GM19455 (cell line): ENCODE measurements around the gene SLC17A7.
"Not testable (repeated sequence)": the region's sequence is repeated elsewhere in the genome, so short reads cannot be mapped to it uniquely, and the experiment has no call there.

Experiments
- ATAC-seq: cut with Tn5 transposase; IDR thresholded peaks from one replicate; pipeline ENCODE4 v1.9.1; 2021; ENCODE audit not compliant: unreplicated experiment

SLC17A7 gene

DNA sequence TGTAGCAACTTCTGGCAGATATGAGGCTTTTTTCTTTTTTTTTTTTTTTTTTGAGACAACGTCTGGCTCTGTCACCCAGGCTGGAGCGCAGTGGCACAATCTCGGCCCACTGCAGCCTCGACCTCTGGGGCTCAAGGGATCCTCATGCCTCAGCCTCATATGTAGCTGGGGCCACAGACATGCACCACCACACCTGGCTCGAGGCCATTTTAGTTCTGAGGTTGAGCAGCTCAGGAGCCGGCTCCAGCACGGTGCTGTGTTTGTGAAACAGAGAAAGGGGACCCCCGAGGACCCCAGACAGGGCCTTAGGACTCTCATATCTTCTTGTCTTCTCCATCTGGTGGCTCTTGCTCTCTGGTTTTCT, 29.3 kb upstream of the SLC17A7 start:
- no peak for ATAC-seq

DNA sequence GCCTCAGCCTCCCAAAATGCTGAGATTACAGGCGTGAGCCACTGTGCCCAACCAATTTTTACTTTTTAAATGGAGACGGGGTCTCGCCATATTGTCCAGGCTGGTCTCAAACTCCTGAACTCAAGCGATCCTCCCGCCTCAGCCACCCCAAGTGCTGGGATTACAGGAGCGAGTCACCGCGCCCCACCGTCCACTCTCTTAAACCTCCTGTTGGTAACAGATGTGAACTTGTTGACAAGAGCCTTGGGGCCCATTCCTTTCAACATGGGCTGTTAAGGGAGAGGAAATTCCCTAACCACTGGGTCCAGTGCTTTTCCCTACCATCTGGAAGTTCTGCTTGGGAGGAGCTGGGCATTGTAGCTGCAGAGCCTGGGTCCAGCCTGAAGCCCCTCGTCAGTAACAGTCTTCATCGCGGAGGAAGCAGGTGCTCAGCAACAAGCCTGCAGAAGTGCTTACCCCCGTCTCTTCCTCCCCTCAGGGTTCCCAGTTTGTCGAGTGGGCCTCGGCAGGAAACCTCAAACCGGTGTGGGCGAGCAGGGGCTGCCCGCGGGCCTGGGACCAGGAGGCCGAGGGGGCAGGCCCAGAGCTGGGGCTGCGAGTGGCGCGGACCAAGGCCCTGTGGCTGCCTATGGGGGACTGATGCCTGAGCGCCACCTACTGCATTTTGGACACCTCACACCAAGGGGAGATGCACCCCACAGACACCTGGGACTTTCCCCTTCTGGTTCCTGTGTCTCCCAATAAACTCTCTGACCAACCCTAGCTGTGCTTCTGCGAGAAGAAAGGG, 28.7 kb upstream of the SLC17A7 start:
- no peak for ATAC-seq

DNA sequence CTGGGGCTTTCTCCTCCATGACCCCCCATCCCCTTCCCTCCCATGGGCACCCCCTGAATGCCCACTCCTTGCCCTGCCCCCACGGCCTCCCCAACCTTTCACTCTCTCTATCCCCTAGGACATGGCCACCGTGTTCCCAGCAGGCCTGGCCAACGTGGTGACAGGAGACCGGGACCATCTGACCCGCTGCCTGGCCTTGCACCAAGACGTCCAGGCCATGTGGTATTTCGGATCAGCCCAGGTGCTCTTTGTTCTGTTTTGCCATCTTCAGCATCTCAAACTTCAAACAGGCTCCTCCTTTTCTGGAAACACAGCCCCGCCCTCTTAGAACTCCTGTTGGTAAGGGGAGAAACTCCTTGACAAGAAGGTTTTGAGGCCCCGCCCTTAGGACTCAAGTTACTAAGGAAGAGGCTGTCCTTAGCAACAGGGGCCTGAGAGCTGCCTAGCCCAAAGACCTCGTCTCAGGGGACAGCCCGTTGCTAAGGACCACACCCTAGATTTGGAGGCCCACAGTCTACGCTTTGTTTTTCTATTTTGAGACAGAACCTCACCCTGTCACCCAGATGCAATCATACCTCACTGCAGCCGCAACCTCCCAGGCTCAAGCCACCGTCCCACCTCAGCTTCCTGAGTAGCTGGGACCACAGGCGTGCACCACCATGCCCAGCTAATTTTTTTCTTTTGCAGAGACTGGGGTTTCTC, 27.6 kb upstream of the SLC17A7 start:
- peak; percentile 60 for ATAC-seq

DNA sequence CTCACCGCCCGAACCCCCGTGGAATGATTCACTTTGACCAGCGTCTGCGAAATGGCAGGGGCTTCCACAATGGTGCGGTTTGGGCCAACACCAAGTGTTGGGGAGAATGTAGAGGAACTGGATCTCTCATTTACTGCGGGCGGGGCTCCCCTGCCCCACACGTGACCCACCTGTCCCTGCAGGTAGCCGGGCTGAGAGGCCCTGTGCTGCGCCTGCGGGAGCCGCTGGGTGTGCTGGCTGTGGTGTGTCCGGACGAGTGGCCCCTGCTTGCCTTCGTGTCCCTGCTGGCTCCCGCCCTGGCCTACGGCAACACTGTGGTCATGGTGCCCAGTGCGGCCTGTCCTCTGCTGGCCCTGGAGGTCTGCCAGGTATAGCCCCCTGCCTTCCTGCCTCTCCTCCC, 26.9 kb upstream of the SLC17A7 start:
- no peak for ATAC-seq

- no peak for ATAC-seq
Observed at GRCh38 chr19:49465371-49465770, 24.0 kb upstream of the SLC17A7 start.

- ATAC-seq: no peak
Observed at GRCh38 chr19:49463960-49464740, 22.8 kb upstream of the SLC17A7 start.

DNA sequence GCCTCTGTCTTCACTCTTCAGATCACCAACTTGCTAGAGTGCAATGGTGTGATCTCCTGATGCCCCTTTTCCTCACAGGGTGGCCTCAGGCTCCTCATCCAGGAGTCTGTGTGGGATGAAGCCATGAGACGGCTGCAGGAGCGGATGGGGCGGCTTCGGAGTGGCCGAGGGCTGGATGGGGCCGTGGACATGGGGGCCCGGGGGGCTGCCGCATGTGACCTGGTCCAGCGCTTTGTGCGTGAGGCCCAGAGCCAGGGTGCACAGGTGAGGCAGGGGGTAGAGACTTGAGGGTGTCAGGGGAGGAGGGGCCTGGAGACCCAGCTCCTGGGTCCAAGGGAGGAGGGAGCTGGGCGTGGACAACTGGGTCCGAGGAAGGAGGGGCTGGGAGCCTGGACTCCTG, 21.2 kb upstream of the SLC17A7 start:
- no peak for ATAC-seq

- ATAC-seq: no peak
Observed at GRCh38 chr19:49461656-49462055, 20.3 kb upstream of the SLC17A7 start.

DNA sequence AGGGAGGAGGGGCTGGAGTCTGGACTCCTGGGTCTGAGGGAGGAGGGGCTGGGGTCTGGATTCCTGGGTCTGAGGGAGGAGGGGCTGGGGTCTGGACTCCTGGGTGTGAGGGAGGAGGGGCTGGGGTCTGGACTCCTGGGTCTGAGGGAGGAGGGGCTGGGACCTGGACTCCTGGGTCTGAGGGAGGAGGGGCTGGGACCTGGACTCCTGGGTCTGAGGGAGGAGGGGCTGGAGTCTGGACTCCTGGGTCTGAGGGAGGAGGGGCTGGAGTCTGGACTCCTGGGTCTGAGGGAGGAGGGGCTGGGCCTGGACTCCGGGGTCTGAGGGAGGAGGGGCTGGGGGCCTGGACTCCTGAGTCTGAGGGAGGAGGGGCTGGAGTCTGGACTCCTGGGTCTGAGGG, 19.8 kb upstream of the SLC17A7 start:
- ATAC-seq: not testable (repeated sequence)

DNA sequence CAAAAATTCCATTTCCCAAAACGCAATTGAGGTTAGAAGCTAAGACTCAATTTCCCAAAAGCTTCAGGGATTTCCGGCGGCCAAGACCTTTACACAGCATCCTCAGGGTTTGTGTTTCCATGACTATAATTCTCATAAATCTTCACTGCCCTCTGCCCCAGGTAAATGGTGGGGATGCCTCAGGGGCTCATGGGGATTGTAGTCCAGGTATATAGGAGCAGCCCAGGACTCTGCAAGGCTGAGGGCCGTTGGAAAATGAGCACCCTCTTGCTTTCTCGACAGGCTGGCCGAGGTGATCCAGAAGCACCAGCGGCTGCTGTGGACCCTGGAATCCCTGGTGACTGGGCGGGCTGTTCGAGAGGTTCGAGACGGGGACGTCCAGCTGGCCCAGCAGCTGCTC, 18.1 kb upstream of the SLC17A7 start:
- ATAC-seq: no peak

GRCh38 chr19:49458567-49458903, 17.2 kb upstream of the SLC17A7 start:
- ATAC-seq: no peak

- ATAC-seq: no peak
Observed at GRCh38 chr19:49456326-49456725, 15.0 kb upstream of the SLC17A7 start.

GRCh38 chr19:49455773-49456172, 14.4 kb upstream of the SLC17A7 start:
- ATAC-seq: no peak

DNA sequence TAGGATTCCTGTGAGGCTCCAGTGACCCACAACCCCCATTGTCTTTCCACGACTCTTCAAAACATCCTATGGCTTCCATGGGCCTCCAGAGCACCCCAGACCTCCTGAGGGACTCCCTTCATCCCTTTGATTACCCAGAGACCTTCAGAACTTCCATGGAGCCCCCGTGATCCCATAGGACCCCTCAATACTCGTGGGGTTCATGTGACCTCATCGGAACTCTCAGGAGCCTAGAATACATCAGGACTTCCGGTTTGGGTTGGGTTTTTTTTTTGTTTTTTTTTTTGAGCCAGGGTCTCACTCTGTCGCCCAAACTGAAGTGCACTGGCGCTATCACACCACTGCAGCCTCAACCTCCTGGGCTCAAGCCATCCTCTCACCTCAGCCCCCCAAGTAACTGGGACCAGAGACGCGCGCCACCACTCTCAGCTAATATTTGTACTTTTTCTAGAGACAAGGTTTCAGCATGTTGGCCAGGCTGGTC, 12.5 kb upstream of the SLC17A7 start:
- no peak for ATAC-seq

- ATAC-seq: peak; percentile 70
Observed at GRCh38 chr19:49453013-49453756, 11.9 kb upstream of the SLC17A7 start, which contains the start of gene ALDH16A1. Gene ALDH16A1, plus strand, starts transcription at chr19:49453225. Its CDS starts 107 bp downstream, at chr19:49453332.

DNA sequence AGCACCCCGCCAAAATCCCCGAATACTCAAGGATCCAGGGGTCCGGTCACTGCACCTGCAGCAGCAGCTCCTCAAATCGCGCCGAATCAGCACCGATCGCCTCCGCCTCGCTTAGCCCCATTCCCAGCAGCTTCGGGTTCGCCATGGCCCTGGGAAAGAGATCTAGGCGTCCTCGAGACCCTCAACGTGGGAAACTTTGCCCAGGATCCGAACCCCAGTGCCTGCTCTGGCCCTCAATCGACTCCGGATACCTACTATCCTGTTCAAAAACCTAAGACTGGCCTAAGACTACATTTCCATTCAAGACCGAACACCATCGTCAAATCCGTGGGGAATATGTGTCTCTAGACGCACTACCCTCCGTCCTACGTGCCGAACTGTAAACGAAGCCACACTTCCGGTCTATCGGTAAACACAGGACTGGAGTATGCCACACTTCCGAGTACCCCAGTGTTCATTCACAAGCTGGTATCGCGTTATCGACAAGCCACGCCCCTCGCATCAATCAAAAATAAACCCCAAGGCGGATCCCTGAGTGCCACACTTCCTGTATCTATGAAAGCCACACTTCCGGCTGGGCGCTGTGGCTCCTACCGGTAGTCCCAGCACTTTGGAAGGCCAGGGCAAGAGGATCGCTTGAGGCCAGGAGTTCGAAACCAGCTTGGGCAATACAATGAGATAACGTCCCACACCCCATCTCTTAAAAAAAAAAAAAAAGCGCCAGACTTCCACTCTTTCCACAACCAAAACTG, 10.3 kb upstream of the SLC17A7 start, which contains the start of gene PIH1D1:
TSS of gene PIH1D1 (minus strand) at position 385 of the 752 bp plus-strand sequence. CDS start at position 145, 240 bp downstream.
- ATAC-seq: peak; percentile 52

GRCh38 chr19:49450405-49450804, 9.1 kb upstream of the SLC17A7 start:
- no peak for ATAC-seq

DNA sequence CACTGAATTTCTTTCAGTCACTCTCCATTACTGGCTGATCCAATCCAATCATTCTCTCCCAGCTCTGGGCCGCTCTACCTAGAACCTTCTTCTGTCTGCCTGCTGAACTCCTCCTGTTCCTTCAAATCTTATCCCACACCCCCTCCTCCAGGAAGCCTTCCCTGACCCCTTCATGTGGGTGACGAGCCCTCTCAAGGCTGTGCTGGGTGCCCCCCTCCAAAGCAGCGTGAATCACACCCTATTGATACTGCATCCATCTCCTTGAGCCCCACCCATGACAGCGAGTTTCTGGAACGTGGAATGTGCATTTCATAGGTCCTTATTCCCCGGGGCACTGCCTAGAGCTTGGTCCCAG, 7.1 kb upstream of the SLC17A7 start:
- no peak for ATAC-seq

DNA sequence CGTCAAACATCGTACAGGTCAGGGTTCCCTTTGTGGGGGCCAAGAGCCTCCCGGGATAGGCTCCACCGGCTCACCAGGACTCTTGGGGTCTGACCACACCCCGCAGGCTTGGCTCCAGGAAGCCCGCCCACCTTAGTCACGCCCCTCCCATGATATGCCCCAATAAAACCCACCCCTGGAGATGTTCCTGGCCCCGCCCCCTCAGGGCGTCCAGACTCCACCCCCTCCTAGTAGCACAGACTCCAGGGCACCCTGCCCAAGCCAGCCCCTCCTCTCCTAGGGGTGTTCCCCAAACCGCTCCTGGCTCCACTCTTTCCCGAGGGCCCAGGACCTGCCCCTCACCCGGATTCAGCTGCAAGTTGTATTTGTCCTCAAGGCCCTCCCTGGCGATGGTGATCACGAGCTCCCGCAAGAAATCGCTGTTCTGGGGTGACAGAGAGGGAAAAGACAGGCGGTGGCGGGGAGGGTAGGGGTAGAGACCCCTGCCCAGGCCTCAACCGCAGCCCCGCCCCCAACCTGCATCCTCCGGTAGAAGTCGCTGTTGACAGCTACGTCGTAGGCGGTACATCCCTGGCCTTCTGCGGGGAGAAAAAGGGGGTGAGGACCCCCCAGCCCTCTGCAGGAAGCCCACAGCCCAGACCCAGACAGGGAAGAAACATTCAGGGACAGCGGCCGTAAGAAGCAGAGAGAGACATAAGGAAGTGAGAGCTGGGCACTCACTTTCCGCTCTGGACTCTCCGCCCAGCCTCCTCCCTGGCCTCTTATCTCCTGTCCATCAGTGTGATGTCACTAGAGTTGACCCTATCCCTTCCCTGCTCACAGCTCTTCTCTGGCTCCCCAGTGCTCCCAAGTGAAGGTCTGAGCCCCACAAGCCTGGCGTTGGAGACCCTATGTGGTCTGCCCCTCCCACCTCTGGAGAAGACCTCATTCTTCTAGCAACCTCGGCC, 6.4 kb upstream of the SLC17A7 start:
- ATAC-seq: no peak
